HFFc6 (cell line): ENCODE measurements around the gene RMND5A. TPM values are rescaled to one million over a fixed set of nuclear protein-coding genes. Genes with fewer than 3 reads are reported as not detected.

ENCODE experiments used
- DNase-seq: peaks from one replicate; pipeline ENCODE4 v3.0.0-alpha.2; 2018
- H3K27ac Mint-ChIP-seq: 2 replicates; pipeline ENCODE4 v1.8.0; 2020; ENCODE audit warnings: mild to moderate bottlenecking, mixed read lengths
- H3K27me3 Mint-ChIP-seq: 2 replicates; pipeline ENCODE4 v1.8.0; 2021; ENCODE audit warnings: mild to moderate bottlenecking, moderate library complexity, mixed read lengths; ENCODE audit not compliant: insufficient read depth
- H3K36me3 Mint-ChIP-seq: 2 replicates; pipeline ENCODE4 v1.8.0; 2021; ENCODE audit warnings: low read depth, mixed read lengths
- H3K4me1 Mint-ChIP-seq: 2 replicates; pipeline ENCODE4 v1.8.0; 2020; ENCODE audit warnings: low read depth, mixed read lengths
- H3K4me3 Mint-ChIP-seq: 2 replicates; pipeline ENCODE4 v1.8.0; 2020; ENCODE audit warnings: mild to moderate bottlenecking, moderate library complexity, mixed read lengths
- H3K9me3 Mint-ChIP-seq: 2 replicates; pipeline ENCODE4 v1.8.0; 2020; ENCODE audit warnings: mild to moderate bottlenecking, mixed read lengths
- CTCF ChIP-seq: fragments of 200-600 bp; sonication (generic); IDR thresholded peaks from 2 replicates; pipeline ENCODE4 v1.5.0; 2021; ENCODE audit warnings: antibody characterized with exemption, mild to moderate bottlenecking
- total RNA-seq, 6 experiments: library from RNA; stranded (reverse); fragmentation: NEBNext Ultra II Directional; extraction: Animal tissue kit (Norgen Biotek cat#: 25700); gene quantifications; 2 replicates in 1 of 6; 3 replicates in 5 of 6; pipeline ENCODE4 v1.2.3, GENCODE V29; 2021

RMND5A gene
- total RNA-seq, 6 experiments from 2014 or later = 5.5 to 10.7 (median 8.4) TPM

GRCh38 chr2:86808315-86809161 is 88.4 kb downstream of the RMND5A start:
- TF ChIP-seq CTCF = peak; percentile 95

GRCh38 chr2:86809481-86810121 is 89.5 kb downstream of the RMND5A start:
- Mint-ChIP-seq H3K27me3 (peaks cover 12% of the 10 kb centered on the region), H3K9me3 (no peaks in the 10 kb centered on the region), H3K36me3 (no peaks in the 10 kb centered on the region), H3K27ac (no peak overlapping the region), H3K4me1 (peaks cover 15% of the 10 kb centered on the region), H3K4me3 (no peak overlapping the region)
- DNase-seq = no peak
- TF ChIP-seq CTCF = no peak

More at GRCh38 chr2:86808315-86809161, 88.4 kb downstream of the RMND5A start:
- DNase-seq = peak; percentile 73
- Mint-ChIP-seq H3K4me1 (peaks cover 15% of the 10 kb centered on the region), H3K27me3 (peaks cover 12% of the 10 kb centered on the region), H3K4me3 (peak overlapping the region; percentile 87), H3K36me3 (no peaks in the 10 kb centered on the region), H3K27ac (no peak overlapping the region), H3K9me3 (no peaks in the 10 kb centered on the region)

- no peaks in the 10 kb centered on the region for H3K4me1 Mint-ChIP-seq
- H3K36me3 Mint-ChIP-seq = no peaks in the 10 kb centered on the region
- H3K27me3 Mint-ChIP-seq = peaks cover 14% of the 10 kb centered on the region
- no peak overlapping the region for H3K27ac Mint-ChIP-seq
- no peak overlapping the region for H3K4me3 Mint-ChIP-seq
- TF ChIP-seq CTCF = no peak
- no peak for DNase-seq
- H3K9me3 Mint-ChIP-seq = no peaks in the 10 kb centered on the region
Measured at GRCh38 chr2:86815611-86816010, 95.5 kb downstream of the RMND5A start.

GRCh38 chr2:86818114-86818801 is 98.2 kb downstream of the RMND5A start:
- Mint-ChIP-seq H3K9me3 (peaks cover 6% of the 10 kb centered on the region), H3K27ac (no peak overlapping the region)

More at GRCh38 chr2:86818114-86818801, 98.2 kb downstream of the RMND5A start:
- TF ChIP-seq CTCF = no peak
- Mint-ChIP-seq H3K27me3 (peaks cover 10% of the 10 kb centered on the region), H3K36me3 (no peaks in the 10 kb centered on the region; the same call in 1 of the 2 replicates), H3K4me3 (no peak overlapping the region), H3K4me1 (no peaks in the 10 kb centered on the region)
- no peak for DNase-seq
